SK-N-SH (cell line): ENCODE measurements around the gene PXMP4. TPM values are rescaled to one million over a fixed set of nuclear protein-coding genes. Genes with fewer than 3 reads are reported as not detected.

ENCODE experiments used
- CTCF ChIA-PET: fragments of 300-600, 350-600 bp; formaldehyde crosslinking; extraction: SDS; loops from one replicate; lab custom pipeline; 2021; lab: Yijun Ruan, JAX
- POLR2A ChIA-PET: fragments of 350-600 bp; sonication (Branson Sonifier 250); formaldehyde crosslinking; extraction: SDS; loops from one replicate; lab custom pipeline; 2020; ENCODE audit warnings: antibody characterized with exemption, inconsistent platforms; lab: Yijun Ruan, JAX
- DNase-seq: peaks from one replicate; pipeline ENCODE4 v3.0.0; 2012
- H2AFZ ChIP-seq: fragments of 200-600 bp; sonication (generic); 2 replicates; pipeline ENCODE4 v1.8.1; 2016; ENCODE audit warnings: antibody characterized with exemption, mild to moderate bottlenecking, low read depth
- H3F3A ChIP-seq: fragments of 200-600 bp; sonication (generic); replicated peaks from 2 replicates; pipeline ENCODE3; 2016; ENCODE audit warnings: antibody characterized with exemption, mild to moderate bottlenecking; ENCODE audit not compliant: insufficient read depth
- H3K27ac ChIP-seq, 2 experiments: fragments of 200-500 bp in 1 of 2; fragments of 200-600 bp in 1 of 2; sonication (Bioruptor generic) in 1 of 2; sonication (generic), shearing (Covaris generic) in 1 of 2; 2 replicates each; pipeline versions ENCODE4 v1.5.1 to v1.6.1; 2014 to 2016; ENCODE audit warnings: low read depth in 2 of 2, inconsistent platforms in 1 of 2, low read length in 1 of 2, mild to moderate bottlenecking in 1 of 2, mixed read lengths in 1 of 2
- H3K27me3 ChIP-seq: fragments of 200-600 bp; sonication (generic), shearing (Covaris generic); 2 replicates; pipeline ENCODE4 v1.6.1; 2016; ENCODE audit warnings: mixed run types; ENCODE audit not compliant: insufficient read depth
- H3K36me3 ChIP-seq, 2 experiments: fragments of 200-500 bp in 1 of 2; fragments of 200-600 bp in 1 of 2; sonication (Bioruptor generic) in 1 of 2; sonication (generic) in 1 of 2; replicated peaks in 1 of 2; 2 replicates each; pipeline versions ENCODE3 to v1.5.1; 2014 to 2016; ENCODE audit warnings: low read length in 1 of 2, mild to moderate bottlenecking in 1 of 2; ENCODE audit not compliant: insufficient read depth in 2 of 2, control insufficient read depth in 1 of 2
- H3K4me1 ChIP-seq, 2 experiments: fragments of 200-500 bp in 1 of 2; fragments of 200-600 bp in 1 of 2; sonication (Bioruptor generic) in 1 of 2; sonication (generic), shearing (Covaris generic) in 1 of 2; 2 replicates each; pipeline versions ENCODE4 v1.5.1 to v1.6.1; 2014 to 2016; ENCODE audit warnings: low read depth in 1 of 2, low read length in 1 of 2, mixed run types in 1 of 2; ENCODE audit not compliant: insufficient read depth in 2 of 2, control insufficient read depth in 1 of 2
- H3K4me2 ChIP-seq: fragments of 200-600 bp; sonication (generic), shearing (Covaris generic); 2 replicates; pipeline ENCODE4 v1.6.1; 2017; ENCODE audit warnings: mixed run types
- H3K4me3 ChIP-seq, 2 experiments: fragments of 200-500 bp in 1 of 2; fragments of 200-600 bp in 1 of 2; sonication (Bioruptor generic) in 1 of 2; sonication (generic), shearing (Covaris generic) in 1 of 2; 2 replicates each; pipeline versions ENCODE4 v1.5.1 to v1.8.1; 2014 to 2016; ENCODE audit warnings: low read depth in 2 of 2, inconsistent platforms in 1 of 2, low read length in 1 of 2, mild to moderate bottlenecking in 1 of 2, mixed read lengths in 1 of 2, moderate library complexity in 1 of 2
- H3K79me2 ChIP-seq: fragments of 200-600 bp; sonication (generic); 2 replicates; pipeline ENCODE4 v1.8.1; 2017; ENCODE audit warnings: mild to moderate bottlenecking; ENCODE audit not compliant: insufficient read depth
- H3K9ac ChIP-seq: fragments of 200-600 bp; sonication (generic); 2 replicates; pipeline ENCODE4 v1.6.1; 2017; ENCODE audit warnings: mixed run types
- H3K9me2 ChIP-seq: fragments of 200-600 bp; sonication (generic); 2 replicates; pipeline ENCODE4 v1.6.1; 2017; ENCODE audit warnings: mixed run types
- H3K9me3 ChIP-seq: fragments of 200-600 bp; sonication (generic); 2 replicates; pipeline ENCODE4 v1.6.1; 2017; ENCODE audit warnings: mixed run types, mild to moderate bottlenecking, moderate library complexity
- H4K20me1 ChIP-seq: fragments of 200-600 bp; sonication (generic); 2 replicates; pipeline ENCODE4 v1.6.1; 2017; ENCODE audit warnings: mild to moderate bottlenecking, mixed run types; ENCODE audit not compliant: insufficient read depth
- ELF1 ChIP-seq: IDR thresholded peaks from 2 replicates; pipeline ENCODE4 v1.4.0; 2012
- EP300 ChIP-seq, 2 experiments: IDR thresholded peaks; 2 replicates each; pipeline versions ENCODE4 v1.4.0 to v1.6.1; 2012; ENCODE audit warnings: borderline replicate concordance in 1 of 2, low read depth in 1 of 2, low read length in 1 of 2
- FOXJ3 ChIP-seq: sonication (generic); formaldehyde crosslinking; IDR thresholded peaks from 2 replicates; pipeline ENCODE4 v1.5.1; 2020; ENCODE audit warnings: mild to moderate bottlenecking, missing genetic modification reagents
- MXI1 ChIP-seq: IDR thresholded peaks from 2 replicates; pipeline ENCODE4 v1.6.1; 2012; ENCODE audit warnings: mild to moderate bottlenecking, low read depth, low read length, improper control_type of control experiment
- NRF1 ChIP-seq: IDR thresholded peaks from 2 replicates; pipeline ENCODE4 v1.6.1; 2012; ENCODE audit warnings: low read depth, mild to moderate bottlenecking, low read length
- RAD21 ChIP-seq: IDR thresholded peaks from 2 replicates; pipeline ENCODE4 v1.6.1; 2012; ENCODE audit warnings: mild to moderate bottlenecking, low read length
- SIN3A ChIP-seq: IDR thresholded peaks from 2 replicates; pipeline ENCODE4 v1.6.1; 2012; ENCODE audit warnings: low read depth, mild to moderate bottlenecking, low read length, moderate library complexity, borderline replicate concordance
- TEAD4 ChIP-seq: IDR thresholded peaks from 2 replicates; pipeline ENCODE4 v1.4.0; 2012; ENCODE audit warnings: mild to moderate bottlenecking, borderline replicate concordance; ENCODE audit not compliant: insufficient read depth
- YY1 ChIP-seq: IDR thresholded peaks from 2 replicates; pipeline ENCODE4 v1.4.0; 2012; ENCODE audit warnings: low read depth, mild to moderate bottlenecking
- WGBS: methylation state at CpG from one replicate; pipeline ENCODE4 v1.1.6; 2017; ENCODE audit warnings: low lambda C conversion rate; 5-methylcytosine and 5-hydroxymethylcytosine counted together
- polyA plus RNA-seq, 3 experiments: library from polyadenylated mRNA; depleted of rRNA; stranded (reverse); fragments of >200 nt; gene quantifications; 2 replicates each; pipeline ENCODE4 v1.2.3, GENCODE V29; 2012
- TF ChIP-seq, protein P1 (sequence below): IDR thresholded peaks from 2 replicates; pipeline ENCODE4 v1.4.0; 2012; ENCODE audit warnings: low read depth, borderline replicate concordance
- TF ChIP-seq, protein P2 (sequence below): IDR thresholded peaks from 2 replicates; pipeline ENCODE4 v1.4.0; 2012; ENCODE audit warnings: low read depth
- TF ChIP-seq, protein P3 (sequence below): IDR thresholded peaks from 2 replicates; pipeline ENCODE4 v1.4.0; 2012; ENCODE audit warnings: low read depth, borderline replicate concordance

PXMP4 gene
- polyA plus RNA-seq, 1 of the 3 experiments (the other 2 are of a cell fraction): 5.6 TPM

DNA sequence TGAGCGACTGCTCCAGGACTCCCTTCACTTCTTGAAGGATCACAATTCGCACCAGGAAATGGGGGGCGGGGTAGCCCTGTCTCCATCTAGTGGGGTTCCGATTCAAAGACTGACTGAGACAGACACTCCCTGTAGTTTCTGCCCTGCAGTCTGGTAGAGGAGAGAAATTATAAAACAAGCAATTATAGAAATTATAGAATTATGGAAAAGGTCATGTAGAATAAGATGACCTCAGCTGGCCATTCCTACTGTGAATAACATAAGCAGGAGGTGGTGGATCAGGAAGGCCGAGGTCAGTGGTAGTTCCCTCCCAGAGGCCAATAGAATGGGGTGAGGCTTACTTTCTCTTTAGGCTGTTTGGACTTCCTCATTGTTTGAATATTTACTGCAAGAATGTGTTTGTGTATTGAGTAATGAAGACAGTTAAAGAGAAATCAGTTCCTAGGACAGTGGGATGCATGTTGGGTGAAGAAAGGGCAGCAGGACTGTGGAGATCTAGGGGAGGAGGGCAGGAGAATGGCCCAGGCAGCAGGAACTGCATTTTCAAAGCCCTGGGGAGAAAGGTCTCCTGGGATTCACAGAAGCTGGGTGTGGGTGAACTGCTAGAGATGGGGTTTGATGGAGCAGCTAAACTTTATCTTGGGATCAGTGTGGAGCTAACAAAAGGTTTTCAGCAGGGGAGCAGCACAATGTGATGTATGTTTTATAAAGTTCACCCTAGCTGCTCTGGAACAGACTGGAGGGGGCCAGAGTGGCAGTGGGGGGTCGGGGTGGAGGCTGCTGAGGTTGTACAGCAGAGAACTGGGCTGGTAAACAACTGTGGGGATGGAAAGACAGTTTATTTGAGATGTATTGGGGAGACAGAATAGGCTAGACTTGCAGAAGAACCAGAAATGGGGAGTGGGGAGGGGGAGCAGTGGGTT is 13.8 kb upstream of the PXMP4 start:
- no peaks in the 10 kb centered on the region for H3K79me2 ChIP-seq
- H3K4me1 ChIP-seq: peaks cover 10 to 14% of the 10 kb centered on the region in 2 experiments; a peak in 2 of 4 replicates
- ChIA-PET CTCF (interaction anchor here (1.0 to 2.5 kb wide), 4 partner anchors 27 to 70 kb away, joined by 4 to 18 read pairs (median 5); no protein-coding TSS in a partner anchor), POLR2A (no interaction called here)
- TF ChIP-seq SIN3A (no peak), ELF1 (peak; percentile 84)
- H3K4me2 ChIP-seq: peak overlapping the region; percentile 55
- H4K20me1 ChIP-seq: no peaks in the 10 kb centered on the region
- WGBS: 84% methylated on average over 6 of the region's 6 CpGs
- H3K9me3 ChIP-seq: peaks cover 13% of the 10 kb centered on the region
- H3K36me3 ChIP-seq: peaks cover 0 to 6% of the 10 kb centered on the region in 2 experiments
- peaks cover 3% of the 10 kb centered on the region for H3F3A ChIP-seq
- no peaks in the 10 kb centered on the region for H3K9me2 ChIP-seq
- H3K4me3 ChIP-seq: no peak overlapping the region
- DNase-seq: no peak
- H2AFZ ChIP-seq: 0 out of 2 replicates have a peak overlapping the region, but pooled peaks have one; percentile 42
- 0 out of 2 replicates have a peak overlapping the region, but pooled peaks have one; percentile 14 for H3K9ac ChIP-seq
- no peaks in the 10 kb centered on the region for H3K27me3 ChIP-seq
- H3K27ac ChIP-seq: peak overlapping the region; percentile 9 to 25; a peak in 3 of 4 replicates

DNA sequence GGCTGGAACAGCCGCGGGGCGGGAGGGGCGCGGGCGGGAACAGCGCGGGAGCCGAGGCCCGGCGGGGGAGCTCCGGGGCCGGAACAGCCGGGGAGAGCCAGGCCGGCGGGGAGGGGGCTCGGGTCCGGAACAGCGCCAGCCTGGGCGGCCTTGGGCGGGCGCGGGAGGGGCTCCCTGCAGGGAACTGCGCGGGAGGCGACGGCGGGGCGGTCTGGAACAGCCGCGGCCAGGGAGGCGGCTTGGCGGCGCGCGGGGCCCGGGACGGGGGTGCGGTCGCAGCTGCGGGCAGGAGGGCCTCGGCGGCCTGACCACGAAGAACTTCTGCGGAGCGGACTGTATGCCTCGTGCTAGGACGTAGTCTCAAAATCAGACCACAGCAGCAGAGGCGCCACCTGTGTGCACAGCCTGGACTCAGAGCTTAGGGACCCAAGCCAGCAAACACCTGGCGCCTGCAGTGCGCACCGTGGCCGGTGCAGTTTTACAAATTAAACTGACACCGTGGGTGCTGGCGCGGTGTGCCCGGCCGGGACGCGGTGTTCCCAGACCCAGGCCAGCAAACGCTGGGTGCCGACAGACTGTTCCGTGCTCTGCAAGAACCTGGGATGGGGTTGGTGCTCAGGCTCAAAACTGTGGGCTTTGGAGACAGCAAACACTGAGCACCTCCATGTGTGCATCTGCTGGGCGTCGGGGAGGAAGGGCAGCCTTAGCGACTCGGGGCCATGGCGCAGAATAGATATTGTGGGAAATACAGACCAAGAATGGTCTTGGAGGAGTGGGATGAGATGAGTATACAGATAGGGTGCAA is 12.3 kb upstream of the PXMP4 start:
- DNase-seq: no peak
- ChIA-PET CTCF (interaction anchor here (0.6 to 2.5 kb wide), 23 partner anchors 9 to 397 kb away, joined by 3 to 18 read pairs (median 4); partner anchors contain the start of genes CHMP4B, E2F1 and PXMP4), POLR2A (interaction anchor here (0.6 to 1.3 kb wide), 5 partner anchors 13 to 261 kb away, joined by 3 to 4 read pairs (median 3); partner anchors contain the start of gene RALY)
- no peaks in the 10 kb centered on the region for H3K79me2 ChIP-seq
- peaks cover 0 to 6% of the 10 kb centered on the region in 2 experiments for H3K36me3 ChIP-seq
- H4K20me1 ChIP-seq: no peaks in the 10 kb centered on the region
- 13% methylated on average over 12 of the region's 68 CpGs for WGBS
- H3K9ac ChIP-seq: peak overlapping the region; percentile 66; the same call in 1 of the 2 replicates
- peak overlapping the region; percentile 97 for H2AFZ ChIP-seq
- TF ChIP-seq TEAD4: 0 out of 2 replicates have a peak, but pooled peaks have one; percentile 10
- TF ChIP-seq NRF1: peak; percentile 26; the same call in 1 of the 2 replicates
- TF ChIP-seq RAD21: no peak
- TF ChIP-seq, protein P1, sequence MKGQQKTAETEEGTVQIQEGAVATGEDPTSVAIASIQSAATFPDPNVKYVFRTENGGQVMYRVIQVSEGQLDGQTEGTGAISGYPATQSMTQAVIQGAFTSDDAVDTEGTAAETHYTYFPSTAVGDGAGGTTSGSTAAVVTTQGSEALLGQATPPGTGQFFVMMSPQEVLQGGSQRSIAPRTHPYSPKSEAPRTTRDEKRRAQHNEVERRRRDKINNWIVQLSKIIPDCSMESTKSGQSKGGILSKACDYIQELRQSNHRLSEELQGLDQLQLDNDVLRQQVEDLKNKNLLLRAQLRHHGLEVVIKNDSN: no peak
- TF ChIP-seq, protein P2, sequence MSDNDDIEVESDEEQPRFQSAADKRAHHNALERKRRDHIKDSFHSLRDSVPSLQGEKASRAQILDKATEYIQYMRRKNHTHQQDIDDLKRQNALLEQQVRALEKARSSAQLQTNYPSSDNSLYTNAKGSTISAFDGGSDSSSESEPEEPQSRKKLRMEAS: peak; percentile 67
- no peak for TF ChIP-seq FOXJ3 (CRISPR knock-in tag)
- TF ChIP-seq EP300 (IDR thresholded peaks at IDR 0.05; ENCODE audit: borderline replicate concordance in 1 of 2, low read depth in 1 of 2, low read length in 1 of 2): peak; percentile 99 to 100
- TF ChIP-seq, protein P3, sequence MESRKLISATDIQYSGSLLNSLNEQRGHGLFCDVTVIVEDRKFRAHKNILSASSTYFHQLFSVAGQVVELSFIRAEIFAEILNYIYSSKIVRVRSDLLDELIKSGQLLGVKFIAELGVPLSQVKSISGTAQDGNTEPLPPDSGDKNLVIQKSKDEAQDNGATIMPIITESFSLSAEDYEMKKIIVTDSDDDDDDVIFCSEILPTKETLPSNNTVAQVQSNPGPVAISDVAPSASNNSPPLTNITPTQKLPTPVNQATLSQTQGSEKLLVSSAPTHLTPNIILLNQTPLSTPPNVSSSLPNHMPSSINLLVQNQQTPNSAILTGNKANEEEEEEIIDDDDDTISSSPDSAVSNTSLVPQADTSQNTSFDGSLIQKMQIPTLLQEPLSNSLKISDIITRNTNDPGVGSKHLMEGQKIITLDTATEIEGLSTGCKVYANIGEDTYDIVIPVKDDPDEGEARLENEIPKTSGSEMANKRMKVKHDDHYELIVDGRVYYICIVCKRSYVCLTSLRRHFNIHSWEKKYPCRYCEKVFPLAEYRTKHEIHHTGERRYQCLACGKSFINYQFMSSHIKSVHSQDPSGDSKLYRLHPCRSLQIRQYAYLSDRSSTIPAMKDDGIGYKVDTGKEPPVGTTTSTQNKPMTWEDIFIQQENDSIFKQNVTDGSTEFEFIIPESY: peak; percentile 94
- TF ChIP-seq MXI1: peak; percentile 85; the same call in 1 of the 2 replicates
- TF ChIP-seq YY1: 0 out of 2 replicates have a peak, but pooled peaks have one; percentile 14
- H3K27me3 ChIP-seq: no peaks in the 10 kb centered on the region
- peaks cover 10 to 14% of the 10 kb centered on the region in 2 experiments; a peak in 2 of 4 replicates for H3K4me1 ChIP-seq
- H3K4me2 ChIP-seq: peak overlapping the region; percentile 90
- H3K9me2 ChIP-seq: no peaks in the 10 kb centered on the region
- H3K4me3 ChIP-seq: peak overlapping the region; percentile 46 to 66
- H3K9me3 ChIP-seq: peaks cover 9% of the 10 kb centered on the region
- H3K27ac ChIP-seq: peak overlapping the region; percentile 59 to 87
- H3F3A ChIP-seq: peaks cover 3% of the 10 kb centered on the region
